PC-3 (cell line): ENCODE results near the gene DMBX1. TPM values are rescaled to one million over a fixed set of nuclear protein-coding genes. Genes with fewer than 3 reads are reported as not detected.

Experiments used
- ATAC-seq: fragments of 200-7000 bp; cut with Tn5 transposase; 2 replicates; pipeline ENCODE4 v1.9.1; 2020; ENCODE audit warnings: mild to moderate bottlenecking, moderate library complexity
- BruUV-seq: library from RNA; stranded (reverse); fragments of 400-500 nt; replicated peaks from 2 replicates; lab custom pipeline; 2021; lab: Mats Ljungman, UMichigan
- CTCF ChIA-PET: fragments of 300-600 bp; sonication (Branson Sonifier 250); formaldehyde crosslinking; loops from one replicate; lab custom pipeline; 2022; ENCODE audit warnings: antibody characterized with exemption; lab: Charles Lee
- POLR2A ChIA-PET: fragments of 300-600 bp; sonication (Branson Sonifier 250); formaldehyde crosslinking; loops from one replicate; lab custom pipeline; 2022; ENCODE audit warnings: antibody characterized with exemption; ENCODE audit not compliant: unreplicated experiment; lab: Charles Lee
- DNase-seq: peaks from one replicate; pipeline ENCODE4 v3.0.0-alpha.2; 2015
- H2AFZ ChIP-seq: fragments of 300-600 bp; sonication (generic); 2 replicates; pipeline ENCODE4 v1.6.0; 2016; ENCODE audit warnings: antibody characterized with exemption, low read length
- H3F3A ChIP-seq: fragments of 300-600 bp; sonication (generic); one replicate; pipeline ENCODE4 v1.6.0; 2017; ENCODE audit warnings: antibody characterized with exemption, low read length, control low read depth, mild to moderate bottlenecking; ENCODE audit not compliant: unreplicated experiment
- H3K27ac ChIP-seq: fragments of 300-600 bp; sonication (generic); 2 replicates; pipeline ENCODE4 v1.5.1; 2016; ENCODE audit warnings: mild to moderate bottlenecking, low read length
- H3K27me3 ChIP-seq: fragments of 300-600 bp; sonication (generic); 2 replicates; pipeline ENCODE4 v1.6.1; 2016; ENCODE audit warnings: low read length, mixed read lengths
- H3K36me3 ChIP-seq: fragments of 300-600 bp; sonication (generic); 2 replicates; pipeline ENCODE4 v1.6.1; 2016; ENCODE audit warnings: low read depth, mixed run types, low read length, mixed read lengths
- H3K4me1 ChIP-seq: fragments of 300-600 bp; sonication (generic); 2 replicates; pipeline ENCODE4 v1.5.1; 2016; ENCODE audit warnings: low read length; ENCODE audit not compliant: insufficient read depth
- H3K4me2 ChIP-seq: fragments of 300-600 bp; sonication (generic); 2 replicates; pipeline ENCODE4 v1.6.0; 2016; ENCODE audit warnings: low read length
- H3K4me3 ChIP-seq: fragments of 300-600 bp; sonication (generic); 2 replicates; pipeline ENCODE4 v1.5.1; 2016; ENCODE audit warnings: mild to moderate bottlenecking, low read length, mixed read lengths
- H3K79me2 ChIP-seq: fragments of 300-600 bp; sonication (generic); 2 replicates; pipeline ENCODE4 v1.6.1; 2017; ENCODE audit warnings: low read length, mixed read lengths
- H3K9ac ChIP-seq: fragments of 300-600 bp; sonication (generic); 2 replicates; pipeline ENCODE4 v1.6.0; 2016; ENCODE audit warnings: mild to moderate bottlenecking, low read length
- H3K9me2 ChIP-seq: fragments of 300-600 bp; sonication (generic); replicated peaks from 2 replicates; pipeline ENCODE4 v1.6.1; 2016; ENCODE audit warnings: mixed run types, low read length, mixed read lengths
- H3K9me3 ChIP-seq: fragments of 300-600 bp; sonication (generic); 2 replicates; pipeline ENCODE4 v1.6.1; 2016; ENCODE audit warnings: low read length, mixed read lengths
- H4K20me1 ChIP-seq: fragments of 300-600 bp; sonication (generic); 2 replicates; pipeline ENCODE4 v1.6.1; 2016; ENCODE audit warnings: low read length, mixed read lengths
- CTCF ChIP-seq: fragments of 300-600 bp; sonication (generic); conservative IDR thresholded peaks from 2 replicates; pipeline ENCODE4 v1.5.1; 2017; ENCODE audit warnings: antibody characterized with exemption, low read depth, mild to moderate bottlenecking, low read length
- EZH2 ChIP-seq: fragments of 300-600 bp; sonication (generic); IDR thresholded peaks from one replicate; pipeline ENCODE4 v1.6.1; 2017; ENCODE audit warnings: antibody characterized with exemption, mild to moderate bottlenecking, low read length; ENCODE audit not compliant: unreplicated experiment
- EZH2phosphoT487 ChIP-seq: fragments of 300-600 bp; sonication (generic); IDR thresholded peaks from 2 replicates; pipeline ENCODE4 v1.6.1; 2018; ENCODE audit warnings: mild to moderate bottlenecking, antibody characterized with exemption, low read length, borderline replicate concordance
- intact Hi-C: fragments of 100-400 bp; cut with micrococcal nuclease; formaldehyde crosslinking; loops from 2 replicates; pipeline ENCODE4 v1.9.0; 2023
- total RNA-seq: library from RNA; depleted of rRNA; stranded (reverse); fragments of >200 nt; gene quantifications from 2 replicates; pipeline ENCODE4 v1.2.3, GENCODE V29; 2014

DMBX1 gene
- total RNA-seq, 1 experiment from 2014 or later: 2.4 TPM

GRCh38 chr1:46512792-46513190, 23.2 kb downstream of the DMBX1 start:
- H3K4me2 ChIP-seq: no peak overlapping the region
- no peak for DNase-seq
- H3F3A ChIP-seq: no peaks in the 10 kb centered on the region
- ChIA-PET CTCF (no interaction called here), POLR2A (no interaction called here)
- no peaks in the 10 kb centered on the region for H3K36me3 ChIP-seq
- no TSS peak for BruUV-seq
- no peak overlapping the region for H3K4me3 ChIP-seq
- ATAC-seq: no peak
- intact Hi-C loops: no loop called here
- no peaks in the 10 kb centered on the region for H3K27me3 ChIP-seq
- no peak overlapping the region for H3K9ac ChIP-seq
- no peak overlapping the region for H3K27ac ChIP-seq
- H2AFZ ChIP-seq: no peak overlapping the region
- no peaks in the 10 kb centered on the region for H3K9me2 ChIP-seq
- H3K79me2 ChIP-seq: no peaks in the 10 kb centered on the region
- TF ChIP-seq EZH2phosphoT487: no peak
- TF ChIP-seq CTCF: no peak
- no peak for TF ChIP-seq EZH2
- H3K9me3 ChIP-seq: no peaks in the 10 kb centered on the region
- H4K20me1 ChIP-seq: no peaks in the 10 kb centered on the region
- H3K4me1 ChIP-seq: peaks cover 15% of the 10 kb centered on the region

- no peak overlapping the region for H3K9ac ChIP-seq
- POLR2A ChIA-PET: no interaction called here
- CTCF ChIA-PET: no interaction called here
Observed at GRCh38 chr1:46513536-46513935, 23.9 kb downstream of the DMBX1 start.

More at GRCh38 chr1:46513536-46513935, 23.9 kb downstream of the DMBX1 start:
- no peaks in the 10 kb centered on the region for H3K27me3 ChIP-seq
- no peak overlapping the region for H3K27ac ChIP-seq
- H4K20me1 ChIP-seq: no peaks in the 10 kb centered on the region
- no peaks in the 10 kb centered on the region for H3K9me2 ChIP-seq
- H3K4me1 ChIP-seq: peaks cover 20% of the 10 kb centered on the region
- no peaks in the 10 kb centered on the region for H3F3A ChIP-seq
- H3K4me2 ChIP-seq: no peak overlapping the region
- no peak overlapping the region for H2AFZ ChIP-seq
- H3K79me2 ChIP-seq: no peaks in the 10 kb centered on the region
- DNase-seq (no peak), ATAC-seq (no peak)
- intact Hi-C loops: no loop called here
- no peaks in the 10 kb centered on the region for H3K9me3 ChIP-seq
- H3K4me3 ChIP-seq: no peak overlapping the region
- BruUV-seq: no TSS peak
- H3K36me3 ChIP-seq: no peaks in the 10 kb centered on the region
- no peak for TF ChIP-seq EZH2phosphoT487
- no peak for TF ChIP-seq EZH2
- no peak for TF ChIP-seq CTCF
